ENCODE results near the gene IL36B.

The IL36B gene

GRCh38 chr2:113050921-113051895 is 1.5 kb downstream of the IL36B start:
- DNase-seq, result no peak

- DNase-seq, result no peak
Observed at GRCh38 chr2:113046465-113046864, 6.2 kb downstream of the IL36B start.

- DNase-seq, result no peak
Observed at GRCh38 chr2:113041871-113042270, 10.8 kb downstream of the IL36B start.

GRCh38 chr2:113039719-113040118 is 12.9 kb downstream of the IL36B start:
- no peak for DNase-seq

- no peak for DNase-seq
Observed at GRCh38 chr2:113039158-113039557, 13.5 kb downstream of the IL36B start.

- no peak for DNase-seq
Observed at GRCh38 chr2:113038291-113038690, 14.4 kb downstream of the IL36B start.

- DNase-seq, result no peak
Observed at GRCh38 chr2:113036763-113037162, 15.9 kb downstream of the IL36B start.

- DNase-seq, result no peak
Observed at GRCh38 chr2:113034016-113034415, 18.7 kb downstream of the IL36B start.

- no peak for DNase-seq
Observed at GRCh38 chr2:113032737-113033136, 19.9 kb downstream of the IL36B start.

GRCh38 chr2:113028112-113028511 is 24.6 kb downstream of the IL36B start:
- no peak for DNase-seq

- no peak for DNase-seq
Observed at GRCh38 chr2:113027691-113028090, 25.0 kb downstream of the IL36B start.

- no peak for DNase-seq
Observed at GRCh38 chr2:113025737-113026136, 26.9 kb downstream of the IL36B start.

GRCh38 chr2:113024764-113025163 is 27.9 kb downstream of the IL36B start:
- no peak for DNase-seq

- DNase-seq, result no peak
Observed at GRCh38 chr2:113021312-113021711, 31.4 kb downstream of the IL36B start.

- DNase-seq, result no peak
Observed at GRCh38 chr2:113018509-113018908, 34.2 kb downstream of the IL36B start.

- no peak for DNase-seq
Observed at GRCh38 chr2:113015655-113016054, 37.0 kb downstream of the IL36B start.

- DNase-seq, result no peak
Observed at GRCh38 chr2:113015042-113015441, 37.6 kb downstream of the IL36B start.

- DNase-seq, result no peak
Observed at GRCh38 chr2:113014067-113014466, 38.6 kb downstream of the IL36B start.

- no peak for DNase-seq
Observed at GRCh38 chr2:113013336-113013661, 39.4 kb downstream of the IL36B start.

GRCh38 chr2:113012436-113013335 is 40.0 kb downstream of the IL36B start:
- DNase-seq, result no peak

- DNase-seq, result no peak
Observed at GRCh38 chr2:113011108-113011507, 41.6 kb downstream of the IL36B start.

GRCh38 chr2:113010088-113010487 is 42.6 kb downstream of the IL36B start:
- DNase-seq, result no peak

- DNase-seq, result no peak
Observed at GRCh38 chr2:113009622-113010021, 43.0 kb downstream of the IL36B start.

- DNase-seq, result no peak
Observed at GRCh38 chr2:113007250-113007649, 45.4 kb downstream of the IL36B start.
